ENCODE measurements around the gene CSF2.

DNA sequence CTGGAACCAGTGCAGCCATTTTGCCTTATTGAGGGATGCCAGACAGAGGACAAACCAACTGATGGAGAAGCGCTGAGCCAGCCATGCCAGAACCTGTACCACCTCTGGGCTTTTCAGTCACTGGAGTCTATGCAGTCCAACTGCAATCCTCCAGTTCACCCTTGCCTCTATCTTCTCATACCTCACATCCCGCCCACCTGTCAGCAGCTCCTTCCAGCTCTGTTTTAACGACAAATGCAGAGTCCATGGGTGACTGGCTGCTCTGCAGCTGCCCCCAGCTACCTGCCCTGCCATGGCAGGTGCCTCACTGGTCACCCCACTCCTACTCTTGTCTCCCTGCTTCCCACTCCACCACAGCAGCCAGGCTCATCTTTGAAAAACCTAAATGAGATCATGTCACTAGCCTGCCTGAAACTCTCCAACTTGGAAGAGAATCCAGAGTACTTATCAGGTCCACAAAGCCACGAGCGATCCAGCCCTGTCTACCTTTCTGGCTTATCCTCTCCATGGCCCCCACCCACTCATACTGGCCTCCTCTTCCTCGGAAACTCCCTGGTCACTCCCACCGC, 48.1 kb upstream of the CSF2 start:
- TF ChIP-seq TEAD4 (IDR thresholded peaks at IDR 0.05; ENCODE audit: borderline replicate concordance, insufficient read depth): no peak
- no peak for TF ChIP-seq YY1 (IDR thresholded peaks at IDR 0.05; ENCODE audit: low read depth)
- no peak for TF ChIP-seq POLR2AphosphoS5 (IDR thresholded peaks at IDR 0.05; ENCODE audit: low read depth, low read length)
- TF ChIP-seq, protein P1, sequence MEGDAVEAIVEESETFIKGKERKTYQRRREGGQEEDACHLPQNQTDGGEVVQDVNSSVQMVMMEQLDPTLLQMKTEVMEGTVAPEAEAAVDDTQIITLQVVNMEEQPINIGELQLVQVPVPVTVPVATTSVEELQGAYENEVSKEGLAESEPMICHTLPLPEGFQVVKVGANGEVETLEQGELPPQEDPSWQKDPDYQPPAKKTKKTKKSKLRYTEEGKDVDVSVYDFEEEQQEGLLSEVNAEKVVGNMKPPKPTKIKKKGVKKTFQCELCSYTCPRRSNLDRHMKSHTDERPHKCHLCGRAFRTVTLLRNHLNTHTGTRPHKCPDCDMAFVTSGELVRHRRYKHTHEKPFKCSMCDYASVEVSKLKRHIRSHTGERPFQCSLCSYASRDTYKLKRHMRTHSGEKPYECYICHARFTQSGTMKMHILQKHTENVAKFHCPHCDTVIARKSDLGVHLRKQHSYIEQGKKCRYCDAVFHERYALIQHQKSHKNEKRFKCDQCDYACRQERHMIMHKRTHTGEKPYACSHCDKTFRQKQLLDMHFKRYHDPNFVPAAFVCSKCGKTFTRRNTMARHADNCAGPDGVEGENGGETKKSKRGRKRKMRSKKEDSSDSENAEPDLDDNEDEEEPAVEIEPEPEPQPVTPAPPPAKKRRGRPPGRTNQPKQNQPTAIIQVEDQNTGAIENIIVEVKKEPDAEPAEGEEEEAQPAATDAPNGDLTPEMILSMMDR (IDR thresholded peaks at IDR 0.05): no peak
- no peak for TF ChIP-seq TAF1 (IDR thresholded peaks at IDR 0.05; ENCODE audit: borderline replicate concordance, low read depth, low read length)
- TF ChIP-seq EP300 (IDR thresholded peaks at IDR 0.05; ENCODE audit: borderline replicate concordance in 1 of 2, low read depth in 1 of 2, low read length in 1 of 2): no peak
- TF ChIP-seq, protein P2, sequence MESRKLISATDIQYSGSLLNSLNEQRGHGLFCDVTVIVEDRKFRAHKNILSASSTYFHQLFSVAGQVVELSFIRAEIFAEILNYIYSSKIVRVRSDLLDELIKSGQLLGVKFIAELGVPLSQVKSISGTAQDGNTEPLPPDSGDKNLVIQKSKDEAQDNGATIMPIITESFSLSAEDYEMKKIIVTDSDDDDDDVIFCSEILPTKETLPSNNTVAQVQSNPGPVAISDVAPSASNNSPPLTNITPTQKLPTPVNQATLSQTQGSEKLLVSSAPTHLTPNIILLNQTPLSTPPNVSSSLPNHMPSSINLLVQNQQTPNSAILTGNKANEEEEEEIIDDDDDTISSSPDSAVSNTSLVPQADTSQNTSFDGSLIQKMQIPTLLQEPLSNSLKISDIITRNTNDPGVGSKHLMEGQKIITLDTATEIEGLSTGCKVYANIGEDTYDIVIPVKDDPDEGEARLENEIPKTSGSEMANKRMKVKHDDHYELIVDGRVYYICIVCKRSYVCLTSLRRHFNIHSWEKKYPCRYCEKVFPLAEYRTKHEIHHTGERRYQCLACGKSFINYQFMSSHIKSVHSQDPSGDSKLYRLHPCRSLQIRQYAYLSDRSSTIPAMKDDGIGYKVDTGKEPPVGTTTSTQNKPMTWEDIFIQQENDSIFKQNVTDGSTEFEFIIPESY (IDR thresholded peaks at IDR 0.05; ENCODE audit: borderline replicate concordance, low read depth): no peak
- TF ChIP-seq, protein P3, sequence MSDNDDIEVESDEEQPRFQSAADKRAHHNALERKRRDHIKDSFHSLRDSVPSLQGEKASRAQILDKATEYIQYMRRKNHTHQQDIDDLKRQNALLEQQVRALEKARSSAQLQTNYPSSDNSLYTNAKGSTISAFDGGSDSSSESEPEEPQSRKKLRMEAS (IDR thresholded peaks at IDR 0.05; ENCODE audit: low read depth): no peak
- TF ChIP-seq SIN3A (IDR thresholded peaks at IDR 0.05; ENCODE audit: borderline replicate concordance, low read depth, low read length): no peak
- TF ChIP-seq FOSL2 (IDR thresholded peaks at IDR 0.05; ENCODE audit: borderline replicate concordance, low read depth): no peak
- no peak for TF ChIP-seq EZH2phosphoT487 (IDR thresholded peaks at IDR 0.05; ENCODE audit: borderline replicate concordance, low read depth)
- TF ChIP-seq CHD2 (IDR thresholded peaks at IDR 0.05; ENCODE audit: low read length, partially characterized antibody): no peak
- TF ChIP-seq RCOR1 (IDR thresholded peaks at IDR 0.05; ENCODE audit: low read length): no peak
- TF ChIP-seq GATA2 (CRISPR knock-in tag; IDR thresholded peaks at IDR 0.05): no peak
